GM13977 (cell line): ENCODE results near the gene TRAF3.
"Not testable (repeated sequence)": the region's sequence is repeated elsewhere in the genome, so short reads cannot be mapped to it uniquely, and the experiment has no call there.

Source experiments
- DNase-seq: peaks from one replicate; pipeline ENCODE4 v3.0.0; 2012; ENCODE audit warnings: low spot score
- CTCF ChIP-seq: IDR thresholded peaks from 2 replicates; pipeline ENCODE4 v1.5.1; 2012; ENCODE audit warnings: mild to moderate bottlenecking, control low read depth; ENCODE audit not compliant: insufficient read depth; ENCODE audit errors: extremely low read depth, missing control alignments
- in situ Hi-C: fragments of 300-500 bp; cut with MboI; formaldehyde crosslinking; loops from one replicate; pipeline ENCODE4 v1.12.0; 2022; ENCODE audit warnings: low sequenced_read_pairs, low pct_unique_long_range_greater_than_20kb, mixed read lengths, inconsistent platforms; ENCODE audit not compliant: unreplicated experiment

The TRAF3 gene

GRCh38 chr14:102893452-102893851 lies 116.2 kb downstream of the TRAF3 start:
- in situ Hi-C loops: no loop called here
- TF ChIP-seq CTCF: no peak
- DNase-seq: no peak

GRCh38 chr14:102896735-102897134 lies 119.5 kb downstream of the TRAF3 start:
- in situ Hi-C loops, DNase-seq: not testable (repeated sequence)

GRCh38 chr14:102897299-102898027 lies 120.2 kb downstream of the TRAF3 start:
- in situ Hi-C loops: no loop called here
- no peak for DNase-seq
- no peak for TF ChIP-seq CTCF

GRCh38 chr14:102898298-102898697 lies 121.0 kb downstream of the TRAF3 start:
- no peak for TF ChIP-seq CTCF
- in situ Hi-C loops: no loop called here
- DNase-seq: no peak

- TF ChIP-seq CTCF: no peak
- in situ Hi-C loops: no loop called here
- peak; percentile 66 for DNase-seq
Measured at GRCh38 chr14:102898776-102899515, 121.7 kb downstream of the TRAF3 start.

- no peak for TF ChIP-seq CTCF
- in situ Hi-C loops: no loop called here
- DNase-seq: no peak
Measured at GRCh38 chr14:102899516-102899900, 122.3 kb downstream of the TRAF3 start.
